ENCODE results near the gene CASP8. TPM values are rescaled to one million over a fixed set of nuclear protein-coding genes. Genes with fewer than 3 reads are reported as not detected.

The CASP8 gene
- 10 to 100 TPM in 8 of 9 donors, 1 to 10 TPM in 1; 9.1 to 55.8 (median 23.5) TPM for total RNA-seq
- polyA plus RNA-seq: 10 to 100 TPM in 2 of 3 donors, 1 to 10 TPM in 1; 8.2 to 20.6 (median 11.4) TPM
- long read RNA-seq, donor 1: 0 reads
- long read RNA-seq, donor 2: 0 reads
- long read RNA-seq, donor 3: 0 reads
- long read RNA-seq, donor 4, partial matches to known transcripts: 0 of 8 reads
- long read RNA-seq, donor 4, other reads (novel, unspliced or antisense): 8 of 8 reads
- long read RNA-seq, donor 5, partial matches to known transcripts: 0 of 40 reads
- long read RNA-seq, donor 5, other reads (novel, unspliced or antisense): 36 of 40 reads
- long read RNA-seq, donor 6, partial matches to known transcripts: 2 of 14 reads
- long read RNA-seq, donor 6, other reads (novel, unspliced or antisense): 9 of 14 reads
- long read RNA-seq, donor 7: 0 reads
- long read RNA-seq, donor 8, partial matches to known transcripts: 33 of 33 reads
- long read RNA-seq, donor 8, other reads (novel, unspliced or antisense): 0 of 33 reads
- long read RNA-seq, donor 9, partial matches to known transcripts: 0 of 1 reads
- long read RNA-seq, donor 9, other reads (novel, unspliced or antisense): 0 of 1 reads
- long read RNA-seq, donor 10, partial matches to known transcripts: 0 of 1 reads
- long read RNA-seq, donor 10, other reads (novel, unspliced or antisense): 0 of 1 reads

- Histone ChIP-seq H3K4me3 (peak within 1 kb of the TSS in 1 of 4 donors; percentile 54), H3K9me3 (replicated peaks in 1 of 3) (no peaks in the 10 kb centered on the region), H3K4me1 (replicated peaks in 1 of 2) (peaks cover 22 to 37% of the 10 kb centered on the region in 2 donors), H3K36me3 (replicated peaks in 1 of 2) (no peaks in the 10 kb centered on the region), H3K27me3 (no peaks in the 10 kb centered on the region), H3K27ac (peak within 1 kb of the TSS in 3 of 5 donors; percentile 15 to 68 (median 60))
- intact Hi-C loops (cut with DNase I): loop anchor here in 1 of 2 donors (10.0 kb wide), 1 partner anchor 94 kb away; the partner anchor contains the start of gene FLACC1
- TF ChIP-seq POLR2A (IDR thresholded peaks at IDR 0.05): peak in 1 of 2 donors; percentile 26
- no peak for TF ChIP-seq CTCF (IDR thresholded peaks at IDR 0.05)
- WGBS, 4 donors: 58 to 78% (median 63%) methylated on average over 10 of the region's 10 CpGs
- peak in 6 of 7 donors; percentile 29 to 64 (median 40) for DNase-seq
Observed at GRCh38 chr2:201260302-201260800, at the start of gene CASP8. Gene CASP8 (plus strand): TSS chr2:201260536. CDS start chr2:201266487, 5,951 bp downstream.

- peaks cover 4 to 10% of the 10 kb centered on the region in 2 donors for H3K4me1 ChIP-seq (replicated peaks in 1 of 2)
- no peak for DNase-seq
- no peak overlapping the region for H3K27ac ChIP-seq
- no peaks in the 10 kb centered on the region for H3K9me3 ChIP-seq (replicated peaks in 1 of 3)
- no peaks in the 10 kb centered on the region for H3K27me3 ChIP-seq
- TF ChIP-seq POLR2A (IDR thresholded peaks at IDR 0.05): no peak
- no peak for TF ChIP-seq CTCF (IDR thresholded peaks at IDR 0.05)
- H3K4me3 ChIP-seq: no peak overlapping the region
- H3K36me3 ChIP-seq (replicated peaks in 1 of 2): peaks cover 0 to 7% of the 10 kb centered on the region in 2 donors
- intact Hi-C loops (cut with DNase I): no loop called here
- WGBS, 4 donors: 92 to 98% (median 95%) methylated on average over 4 of the region's 4 CpGs
Observed at GRCh38 chr2:201215963-201216362, 44.4 kb upstream of the CASP8 start.

DNA sequence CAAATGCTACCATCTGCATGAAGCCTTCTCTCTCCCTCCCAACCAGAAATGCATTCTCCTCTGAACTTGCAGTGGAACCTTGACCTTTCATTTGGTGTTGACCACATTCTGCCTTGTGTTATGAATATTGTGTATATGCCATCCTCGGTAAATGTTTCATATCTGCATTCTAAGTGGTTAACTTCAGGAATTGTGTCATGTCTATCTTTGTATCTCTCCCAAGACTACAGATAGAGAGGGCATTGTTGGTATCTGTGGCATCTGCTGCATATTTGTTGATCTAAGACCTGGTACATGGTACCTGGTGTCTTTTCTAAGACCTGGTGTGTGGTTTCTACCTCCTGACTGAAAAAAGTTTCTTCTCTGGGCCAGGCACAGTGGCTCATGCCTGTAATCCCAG is 43.4 kb upstream of the CASP8 start:
- intact Hi-C loops (cut with DNase I): no loop called here
- Histone ChIP-seq H3K4me3 (no peak overlapping the region), H3K4me1 (replicated peaks in 1 of 2) (peaks cover 4 to 10% of the 10 kb centered on the region in 2 donors), H3K36me3 (replicated peaks in 1 of 2) (peaks cover 0 to 7% of the 10 kb centered on the region in 2 donors), H3K9me3 (replicated peaks in 1 of 3) (no peaks in the 10 kb centered on the region), H3K27me3 (no peaks in the 10 kb centered on the region), H3K27ac (no peak overlapping the region)
- TF ChIP-seq CTCF (IDR thresholded peaks at IDR 0.05): no peak
- TF ChIP-seq POLR2A (IDR thresholded peaks at IDR 0.05): no peak
- DNase-seq: no peak
- 58 to 73% (median 62%) methylated on average over 1 of the region's 1 CpG for WGBS, 4 donors

- H3K4me1 ChIP-seq (replicated peaks in 1 of 2): peaks cover 4 to 10% of the 10 kb centered on the region in 2 donors
- intact Hi-C loops (cut with DNase I): no loop called here
- peaks cover 0 to 7% of the 10 kb centered on the region in 2 donors for H3K36me3 ChIP-seq (replicated peaks in 1 of 2)
- no peak for DNase-seq
- TF ChIP-seq CTCF (IDR thresholded peaks at IDR 0.05): no peak
- no peak for TF ChIP-seq POLR2A (IDR thresholded peaks at IDR 0.05)
- H3K4me3 ChIP-seq: no peak overlapping the region
- H3K27me3 ChIP-seq: no peaks in the 10 kb centered on the region
- 88 to 100% (median 93%) methylated on average over 6 of the region's 6 CpGs for WGBS, 4 donors
- H3K27ac ChIP-seq: no peak overlapping the region
- no peaks in the 10 kb centered on the region for H3K9me3 ChIP-seq (replicated peaks in 1 of 3)
Observed at GRCh38 chr2:201218780-201219179, 41.6 kb upstream of the CASP8 start.

Data from adrenal gland (tissue), 19 donors.